GM13976 (cell line): ENCODE data around the gene FOXC1.

Experiments used
- DNase-seq: peaks from one replicate; pipeline ENCODE4 v3.0.0; 2012; ENCODE audit warnings: low spot score
- in situ Hi-C: fragments of 300-500 bp; cut with MboI; formaldehyde crosslinking; loops from one replicate; pipeline ENCODE4 v1.12.0; 2022; ENCODE audit warnings: low sequenced_read_pairs, mixed read lengths, inconsistent platforms; ENCODE audit not compliant: unreplicated experiment
- TF ChIP-seq, protein P1 (sequence below): IDR thresholded peaks from 2 replicates; pipeline ENCODE4 v1.5.1; 2012; ENCODE audit warnings: borderline replicate concordance, mild to moderate bottlenecking; ENCODE audit not compliant: insufficient read depth; ENCODE audit errors: extremely low read depth, missing control alignments, control extremely low read depth

FOXC1 gene

DNA sequence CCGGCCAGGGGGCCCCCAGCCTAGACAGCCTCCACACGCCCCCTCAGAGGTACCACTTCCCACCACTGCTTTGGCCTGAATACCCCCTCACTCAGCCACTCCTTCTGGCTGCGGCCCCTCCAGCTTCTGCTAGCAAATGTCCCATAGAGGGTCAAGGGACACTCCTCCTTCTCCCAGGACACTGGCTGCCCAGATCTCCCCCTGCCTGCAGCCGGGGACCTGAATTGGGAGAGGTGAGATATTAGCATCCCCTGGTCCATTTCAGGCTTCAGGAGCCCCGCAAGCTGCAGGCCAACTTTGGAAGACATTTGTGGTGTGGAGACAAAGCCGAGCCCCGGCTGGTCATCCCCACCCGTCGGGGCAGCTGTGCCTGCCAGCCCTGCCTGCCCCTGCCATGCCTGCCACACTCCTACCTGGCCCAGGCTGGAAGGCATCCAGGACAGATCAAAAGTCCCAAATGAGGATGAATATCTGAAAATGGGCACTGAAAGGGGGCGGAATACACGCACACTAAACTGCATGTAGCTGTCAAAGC lies 32.5 kb upstream of the FOXC1 start:
- in situ Hi-C loops: loop anchor here (25.0 kb wide), 1 partner anchor 1060 kb away; no protein-coding TSS in a partner anchor

DNA sequence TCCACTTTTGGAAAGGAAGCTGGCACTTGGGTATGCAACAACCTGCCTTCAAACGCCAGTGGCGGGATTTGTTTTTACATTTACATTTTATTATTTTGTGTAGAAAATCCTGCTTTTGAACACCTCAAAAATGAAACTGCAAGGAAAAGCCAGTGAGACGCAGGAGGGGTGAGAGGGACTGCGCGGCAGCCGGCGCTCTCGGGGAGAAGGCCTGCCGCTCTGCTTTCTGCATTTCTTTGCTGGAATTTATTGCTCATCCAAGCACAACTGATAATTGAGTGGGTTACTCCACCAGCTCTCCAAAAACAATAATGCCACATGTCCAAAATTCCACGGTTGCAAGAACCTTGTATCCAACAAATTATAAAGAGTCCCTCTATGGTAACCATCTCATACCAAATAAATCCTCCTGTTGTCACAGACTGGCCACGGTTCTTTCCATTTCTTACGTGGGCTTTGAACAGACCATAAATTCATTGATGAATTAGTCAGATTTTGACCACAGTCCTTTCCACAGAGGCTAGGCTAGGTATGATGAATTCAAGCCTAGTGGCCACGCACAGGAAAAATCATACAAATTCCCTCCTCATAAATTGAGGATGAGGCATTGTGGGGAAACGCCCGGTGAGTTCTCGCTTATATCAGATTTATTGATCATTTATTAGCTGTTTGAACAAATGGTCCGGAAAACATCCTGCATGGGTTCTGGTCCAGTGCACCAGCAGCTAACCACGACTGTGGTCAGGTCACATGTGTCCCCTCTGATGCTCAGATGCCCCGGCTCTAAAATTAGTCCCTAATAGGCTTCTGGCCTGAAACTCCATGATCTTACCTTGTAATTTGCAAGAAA lies 31.6 kb upstream of the FOXC1 start:
- in situ Hi-C loops: loop anchor here (25.0 kb wide), 1 partner anchor 1059 kb away; no protein-coding TSS in a partner anchor
- no peak for DNase-seq
- TF ChIP-seq, protein P1, sequence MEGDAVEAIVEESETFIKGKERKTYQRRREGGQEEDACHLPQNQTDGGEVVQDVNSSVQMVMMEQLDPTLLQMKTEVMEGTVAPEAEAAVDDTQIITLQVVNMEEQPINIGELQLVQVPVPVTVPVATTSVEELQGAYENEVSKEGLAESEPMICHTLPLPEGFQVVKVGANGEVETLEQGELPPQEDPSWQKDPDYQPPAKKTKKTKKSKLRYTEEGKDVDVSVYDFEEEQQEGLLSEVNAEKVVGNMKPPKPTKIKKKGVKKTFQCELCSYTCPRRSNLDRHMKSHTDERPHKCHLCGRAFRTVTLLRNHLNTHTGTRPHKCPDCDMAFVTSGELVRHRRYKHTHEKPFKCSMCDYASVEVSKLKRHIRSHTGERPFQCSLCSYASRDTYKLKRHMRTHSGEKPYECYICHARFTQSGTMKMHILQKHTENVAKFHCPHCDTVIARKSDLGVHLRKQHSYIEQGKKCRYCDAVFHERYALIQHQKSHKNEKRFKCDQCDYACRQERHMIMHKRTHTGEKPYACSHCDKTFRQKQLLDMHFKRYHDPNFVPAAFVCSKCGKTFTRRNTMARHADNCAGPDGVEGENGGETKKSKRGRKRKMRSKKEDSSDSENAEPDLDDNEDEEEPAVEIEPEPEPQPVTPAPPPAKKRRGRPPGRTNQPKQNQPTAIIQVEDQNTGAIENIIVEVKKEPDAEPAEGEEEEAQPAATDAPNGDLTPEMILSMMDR: no peak

More for the DNA sequence above, 32.5 kb upstream of the FOXC1 start:
- TF ChIP-seq, protein P1: no peak
- DNase-seq: no peak

DNA sequence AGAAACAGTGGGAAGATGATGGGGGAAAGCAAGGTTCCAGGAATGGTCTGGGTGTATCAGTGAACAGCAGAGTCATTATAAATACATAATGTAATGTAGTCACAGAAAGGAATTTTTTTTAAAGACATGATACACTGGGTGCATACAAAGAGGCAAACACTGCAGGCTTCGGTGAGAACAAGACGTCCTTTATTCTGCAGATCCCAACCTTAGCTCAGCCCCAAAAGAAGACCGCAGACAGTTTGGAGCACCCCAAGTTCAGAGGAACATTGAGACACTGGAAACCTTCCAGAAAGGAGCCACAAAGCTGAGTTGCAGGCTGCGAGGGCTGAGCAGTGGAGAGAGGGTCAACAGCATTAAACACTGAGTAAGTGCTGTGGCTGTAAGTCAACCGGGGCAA lies 30.6 kb upstream of the FOXC1 start:
- no peak for DNase-seq
- TF ChIP-seq, protein P1: no peak
- in situ Hi-C loops: loop anchor here (25.0 kb wide), 1 partner anchor 1058 kb away; no protein-coding TSS in a partner anchor

DNA sequence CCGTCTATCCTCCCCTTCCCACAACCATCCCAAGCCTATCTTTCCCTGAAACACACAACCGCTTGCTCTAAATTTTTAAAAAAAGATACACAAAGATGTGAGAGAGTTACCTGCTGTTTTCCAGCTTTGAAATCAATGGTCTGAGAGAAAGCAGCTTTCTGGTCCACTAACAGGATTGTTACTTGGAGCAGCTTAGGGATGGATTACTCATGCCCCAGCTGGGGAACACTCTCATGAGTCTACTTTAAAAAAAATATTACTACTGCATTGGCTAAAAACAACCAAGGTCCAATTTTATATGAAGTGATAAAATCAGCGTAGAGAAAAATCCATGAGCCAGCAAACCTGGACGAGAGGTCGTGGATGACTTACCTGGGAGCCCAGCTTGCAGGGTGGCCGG lies 29.6 kb upstream of the FOXC1 start:
- in situ Hi-C loops: loop anchor here (25.0 kb wide), 1 partner anchor 1057 kb away; no protein-coding TSS in a partner anchor

DNA sequence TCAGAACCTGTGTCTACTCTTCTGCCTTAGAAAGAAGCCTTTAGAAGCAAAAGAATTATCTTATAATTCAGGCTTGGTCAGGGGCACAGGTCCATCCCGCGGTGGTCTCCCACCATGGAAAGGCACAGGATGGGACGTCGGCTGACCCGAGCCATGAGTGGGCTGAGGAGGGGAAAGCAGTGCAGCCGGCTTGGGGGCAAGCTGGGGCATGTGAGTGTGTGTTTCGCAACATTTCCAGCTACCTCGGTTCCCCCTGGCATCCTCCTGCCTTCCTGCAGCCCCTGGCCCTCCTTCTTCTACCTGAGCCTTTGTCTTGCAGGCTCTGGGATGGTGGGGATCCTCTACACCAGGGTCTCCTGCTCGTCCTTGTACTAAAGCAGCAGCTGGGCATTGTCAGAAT lies 29.1 kb upstream of the FOXC1 start:
- TF ChIP-seq, protein P1: no peak
- DNase-seq: no peak
- in situ Hi-C loops: loop anchor here (25.0 kb wide), 1 partner anchor 1057 kb away; no protein-coding TSS in a partner anchor

More for the DNA sequence above, 29.6 kb upstream of the FOXC1 start:
- DNase-seq: no peak
- TF ChIP-seq, protein P1: no peak

DNA sequence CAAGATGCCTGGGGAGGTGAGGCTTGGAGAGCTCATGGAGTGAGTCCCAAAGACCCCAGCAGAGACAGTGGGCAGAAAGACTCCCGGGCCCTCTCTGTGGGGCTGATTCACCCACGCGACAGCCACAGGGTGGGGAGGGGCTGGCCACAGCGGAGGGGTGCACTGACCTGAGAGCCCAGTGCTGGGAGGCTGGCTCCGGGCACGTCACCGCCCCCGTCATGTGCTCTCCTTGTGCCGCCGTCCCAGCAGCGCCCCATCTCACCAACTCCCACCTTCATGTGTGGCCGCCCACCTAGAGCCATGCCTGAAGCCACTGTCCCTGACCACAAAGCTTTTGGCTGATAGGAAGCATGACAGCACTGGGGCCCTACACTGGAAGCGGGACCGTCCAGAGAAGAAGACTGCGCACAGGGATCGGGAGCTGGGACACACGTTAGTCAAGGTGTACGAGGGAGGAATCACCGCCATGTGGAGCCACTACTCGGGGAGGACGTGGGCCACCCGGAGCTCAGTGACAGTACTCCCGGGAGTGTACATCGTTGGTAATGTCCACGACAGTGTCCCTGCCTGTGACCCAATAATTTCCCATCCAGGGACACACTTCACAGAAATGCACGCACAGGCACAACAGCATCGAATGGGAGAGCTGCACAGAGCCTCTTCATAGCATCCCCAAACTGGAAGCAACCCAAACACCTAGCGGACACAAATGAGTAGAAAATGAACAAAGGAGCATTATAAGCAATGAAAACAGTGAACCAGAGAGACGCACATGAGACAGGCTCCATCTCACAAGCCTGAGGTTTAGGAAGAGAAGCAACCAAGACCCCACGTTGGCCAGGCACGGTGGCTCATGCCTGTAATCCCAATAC lies 28.4 kb upstream of the FOXC1 start:
- in situ Hi-C loops: loop anchor here (25.0 kb wide), 1 partner anchor 1056 kb away; no protein-coding TSS in a partner anchor
- DNase-seq: no peak
- TF ChIP-seq, protein P1: no peak
